Neural progenitor cell (in vitro differentiated cells): ENCODE data around the gene SNRPF. TPM values are rescaled to one million over a fixed set of nuclear protein-coding genes. Genes with fewer than 3 reads are reported as not detected.

Experiments used
- DNase-seq: peaks from one replicate; pipeline ENCODE4 v3.0.0-alpha.2; 2016; ENCODE audit warnings: low spot score
- H2AFZ ChIP-seq: fragments of 200-600 bp; sonication (generic); replicated peaks from 2 replicates; pipeline ENCODE4 v1.6.1; 2016; ENCODE audit warnings: antibody characterized with exemption
- H3F3A ChIP-seq: fragments of 200-600 bp; sonication (generic); 2 replicates; pipeline ENCODE4 v1.6.1; 2016; ENCODE audit warnings: antibody characterized with exemption, low read depth
- H3K27ac ChIP-seq: fragments of 200-600 bp; sonication (generic); 2 replicates; pipeline ENCODE4 v1.5.1; 2016; ENCODE audit warnings: mild to moderate bottlenecking
- H3K27me3 ChIP-seq: fragments of 200-600 bp; sonication (generic); 2 replicates; pipeline ENCODE4 v1.6.1; 2016; ENCODE audit warnings: mild to moderate bottlenecking, moderate library complexity
- H3K36me3 ChIP-seq: fragments of 200-600 bp; sonication (generic); 2 replicates; pipeline ENCODE4 v1.5.1; 2016
- H3K4me1 ChIP-seq: fragments of 200-600 bp; sonication (generic); 2 replicates; pipeline ENCODE4 v1.6.1; 2016; ENCODE audit warnings: mixed run types
- H3K4me2 ChIP-seq: fragments of 200-600 bp; sonication (generic); 2 replicates; pipeline ENCODE4 v1.6.1; 2016
- H3K4me3 ChIP-seq: fragments of 200-600 bp; sonication (generic); 2 replicates; pipeline ENCODE4 v1.5.1; 2016
- H3K79me2 ChIP-seq: fragments of 200-600 bp; sonication (generic); 2 replicates; pipeline ENCODE4 v1.6.1; 2016; ENCODE audit warnings: low read depth
- H3K9ac ChIP-seq: fragments of 200-600 bp; sonication (generic); 2 replicates; pipeline ENCODE4 v1.6.1; 2016
- H3K9me3 ChIP-seq: fragments of 200-600 bp; sonication (generic); 2 replicates; pipeline ENCODE4 v1.5.1; 2016; ENCODE audit warnings: low read depth
- H4K20me1 ChIP-seq: fragments of 200-600 bp; sonication (generic); 2 replicates; pipeline ENCODE4 v1.6.1; 2016; ENCODE audit warnings: low read depth
- H3K27ac Mint-ChIP-seq: 3 replicates; pipeline ENCODE4 v1.8.0; 2021; ENCODE audit warnings: mixed read lengths
- H3K27me3 Mint-ChIP-seq: 2 replicates; pipeline ENCODE4 v1.8.0; 2022; ENCODE audit warnings: low read depth, mild to moderate bottlenecking, inconsistent platforms, moderate library complexity, mixed read lengths; ENCODE audit not compliant: insufficient read depth
- H3K36me3 Mint-ChIP-seq: 3 replicates; pipeline ENCODE4 v1.8.0; 2021; ENCODE audit warnings: mixed read lengths
- H3K4me1 Mint-ChIP-seq: 3 replicates; pipeline ENCODE4 v1.8.0; 2021; ENCODE audit warnings: mixed read lengths
- H3K4me3 Mint-ChIP-seq: 3 replicates; pipeline ENCODE4 v1.8.0; 2021; ENCODE audit warnings: mild to moderate bottlenecking, moderate library complexity, mixed read lengths
- H3K9me3 Mint-ChIP-seq: 3 replicates; pipeline ENCODE4 v1.8.0; 2020; ENCODE audit warnings: mixed read lengths
- EZH2 ChIP-seq: fragments of 200-600 bp; sonication (generic); IDR thresholded peaks from 2 replicates; pipeline ENCODE4 v1.6.1; 2017; ENCODE audit warnings: antibody characterized with exemption, mild to moderate bottlenecking, moderate library complexity
- EZH2phosphoT487 ChIP-seq: fragments of 200-600 bp; sonication (generic); IDR thresholded peaks from 2 replicates; pipeline ENCODE4 v1.6.1; 2017; ENCODE audit warnings: antibody characterized with exemption
- total RNA-seq: library from RNA; depleted of rRNA; stranded (reverse); fragments of >200 nt; gene quantifications from 2 replicates; pipeline ENCODE4 v1.2.3, GENCODE V29; 2015; ENCODE audit warnings: low replicate concordance
- TF ChIP-seq, protein P1 (sequence below): fragments of 200-600 bp; sonication (generic); IDR thresholded peaks from 2 replicates; pipeline ENCODE4 v1.5.1; 2017; ENCODE audit warnings: antibody characterized with exemption, mild to moderate bottlenecking

Gene SNRPF
- total RNA-seq, 1 donor from 2014 or later = 49.7 TPM

DNA sequence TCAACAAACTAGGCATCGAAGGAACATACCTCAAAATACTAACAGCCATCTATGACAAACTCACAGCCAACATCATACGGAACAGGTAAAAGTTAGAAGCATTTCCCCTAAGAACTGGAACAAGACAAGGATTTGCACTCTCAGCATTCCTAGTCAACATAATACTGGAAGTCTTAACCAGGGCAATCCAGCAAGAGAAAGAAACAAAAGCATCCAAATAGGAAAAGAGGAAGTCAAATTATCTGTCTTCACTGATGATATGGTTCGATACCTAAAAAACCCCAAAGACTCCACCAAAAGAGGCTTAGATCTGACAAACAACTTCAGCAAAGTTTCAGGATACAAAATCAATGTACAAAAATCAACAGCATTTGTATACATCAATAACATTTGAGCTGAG, 51.1 kb downstream of the SNRPF start:
- no peak overlapping the region for H3K27ac Mint-ChIP-seq
- H3K9me3 ChIP-seq = peaks cover 5% of the 10 kb centered on the region
- DNase-seq = no peak

More for the DNA sequence above, 51.1 kb downstream of the SNRPF start:
- peaks cover 6% of the 10 kb centered on the region for H3K4me1 ChIP-seq
- H3K4me3 Mint-ChIP-seq = no peak overlapping the region
- H3K27ac ChIP-seq = no peak overlapping the region
- TF ChIP-seq, protein P1, sequence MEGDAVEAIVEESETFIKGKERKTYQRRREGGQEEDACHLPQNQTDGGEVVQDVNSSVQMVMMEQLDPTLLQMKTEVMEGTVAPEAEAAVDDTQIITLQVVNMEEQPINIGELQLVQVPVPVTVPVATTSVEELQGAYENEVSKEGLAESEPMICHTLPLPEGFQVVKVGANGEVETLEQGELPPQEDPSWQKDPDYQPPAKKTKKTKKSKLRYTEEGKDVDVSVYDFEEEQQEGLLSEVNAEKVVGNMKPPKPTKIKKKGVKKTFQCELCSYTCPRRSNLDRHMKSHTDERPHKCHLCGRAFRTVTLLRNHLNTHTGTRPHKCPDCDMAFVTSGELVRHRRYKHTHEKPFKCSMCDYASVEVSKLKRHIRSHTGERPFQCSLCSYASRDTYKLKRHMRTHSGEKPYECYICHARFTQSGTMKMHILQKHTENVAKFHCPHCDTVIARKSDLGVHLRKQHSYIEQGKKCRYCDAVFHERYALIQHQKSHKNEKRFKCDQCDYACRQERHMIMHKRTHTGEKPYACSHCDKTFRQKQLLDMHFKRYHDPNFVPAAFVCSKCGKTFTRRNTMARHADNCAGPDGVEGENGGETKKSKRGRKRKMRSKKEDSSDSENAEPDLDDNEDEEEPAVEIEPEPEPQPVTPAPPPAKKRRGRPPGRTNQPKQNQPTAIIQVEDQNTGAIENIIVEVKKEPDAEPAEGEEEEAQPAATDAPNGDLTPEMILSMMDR = no peak
- TF ChIP-seq EZH2phosphoT487 (no peak), EZH2 (no peak)
- H3K79me2 ChIP-seq = no peaks in the 10 kb centered on the region
- H3K27me3 Mint-ChIP-seq = peaks cover 6% of the 10 kb centered on the region
- H3K36me3 ChIP-seq = no peaks in the 10 kb centered on the region
- H3K27me3 ChIP-seq = no peaks in the 10 kb centered on the region
- H3K36me3 Mint-ChIP-seq = no peaks in the 10 kb centered on the region
- H3K9ac ChIP-seq = no peak overlapping the region
- H3K4me1 Mint-ChIP-seq = peaks cover 2% of the 10 kb centered on the region
- no peaks in the 10 kb centered on the region for H4K20me1 ChIP-seq
- peaks cover 18% of the 10 kb centered on the region for H3K9me3 Mint-ChIP-seq
- no peak overlapping the region for H2AFZ ChIP-seq
- H3F3A ChIP-seq = no peaks in the 10 kb centered on the region
- H3K4me2 ChIP-seq = no peak overlapping the region
- no peak overlapping the region for H3K4me3 ChIP-seq

Other genes with a start within 250 kb of the SNRPF start
- 2.3 and 2.5 TPM in 2 replicates for gene NTN4, start 68.2 kb upstream of the SNRPF start, total RNA-seq
- gene CCDC38, start 83.7 kb downstream of the SNRPF start, total RNA-seq = 0.12 and 0.13 TPM in 2 replicates
- 1.1 and 2.2 TPM in 2 replicates for gene AMDHD1, start 84.4 kb downstream of the SNRPF start, total RNA-seq
- 0.06 and 0.12 TPM in 2 replicates for gene HAL, start 137.4 kb downstream of the SNRPF start, total RNA-seq
- gene LTA4H, start 176.6 kb downstream of the SNRPF start, total RNA-seq = 230 and 266 TPM in 2 replicates